Vagina (tissue), 2 donors: ENCODE results near the gene XKR7.

ENCODE experiments used
- POLR2A ChIP-seq, 2 donors: fragments of 450-650 bp; IDR thresholded peaks; one replicate each; pipeline ENCODE4 v1.6.1; 2017; ENCODE audit warnings: antibody characterized with exemption in 2 of 2, mild to moderate bottlenecking in 2 of 2, moderate library complexity in 2 of 2
- POLR2AphosphoS5 ChIP-seq, 2 donors: sonication (generic); formaldehyde crosslinking; IDR thresholded peaks; one replicate each; pipeline ENCODE4 v1.9.0; 2017; ENCODE audit warnings: antibody characterized with exemption in 2 of 2, mild to moderate bottlenecking in 2 of 2, low read depth in 1 of 2; ENCODE audit not compliant: insufficient read depth in 1 of 2
- TF ChIP-seq, protein P1 (sequence below), 3 experiments: fragments of 450-650 bp in 2 of 3; fragments of 200-600 bp in 1 of 3; sonication (generic) in 1 of 3; IDR thresholded peaks; one replicate each; pipeline ENCODE4 v1.5.1; 2017 to 2019; ENCODE audit warnings: antibody characterized with exemption in 3 of 3, mild to moderate bottlenecking in 2 of 3, moderate library complexity in 2 of 3

DNA sequence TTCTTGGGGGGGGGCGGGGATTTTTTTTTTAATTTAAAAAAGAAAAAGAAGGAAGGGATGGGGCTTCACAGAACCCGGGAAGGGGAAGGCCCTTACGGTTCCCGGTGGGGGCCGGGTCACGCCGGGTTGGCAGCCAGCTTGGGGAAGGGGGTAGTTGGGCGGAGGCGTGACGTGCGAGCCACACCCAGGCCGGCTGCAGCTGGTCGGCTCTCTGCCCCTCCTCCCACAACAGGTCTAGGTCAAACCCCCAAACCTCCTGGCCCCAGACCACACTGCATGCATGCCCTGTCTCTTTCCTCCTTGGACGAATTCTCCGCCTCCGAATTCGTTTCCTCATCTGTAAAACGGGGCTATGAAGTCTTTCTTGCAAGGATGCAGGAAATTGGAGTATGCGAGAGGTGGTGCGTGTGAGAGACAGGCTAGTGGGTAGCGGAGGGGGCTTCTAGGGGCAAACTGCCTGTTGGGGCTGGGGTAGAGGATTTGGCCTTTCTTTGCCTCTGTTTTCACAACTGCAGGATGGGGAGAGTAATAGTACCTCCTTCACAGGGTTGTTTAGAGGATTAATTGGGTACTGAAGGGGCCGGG is 84.9 kb downstream of the XKR7 start:
- TF ChIP-seq, protein P1, sequence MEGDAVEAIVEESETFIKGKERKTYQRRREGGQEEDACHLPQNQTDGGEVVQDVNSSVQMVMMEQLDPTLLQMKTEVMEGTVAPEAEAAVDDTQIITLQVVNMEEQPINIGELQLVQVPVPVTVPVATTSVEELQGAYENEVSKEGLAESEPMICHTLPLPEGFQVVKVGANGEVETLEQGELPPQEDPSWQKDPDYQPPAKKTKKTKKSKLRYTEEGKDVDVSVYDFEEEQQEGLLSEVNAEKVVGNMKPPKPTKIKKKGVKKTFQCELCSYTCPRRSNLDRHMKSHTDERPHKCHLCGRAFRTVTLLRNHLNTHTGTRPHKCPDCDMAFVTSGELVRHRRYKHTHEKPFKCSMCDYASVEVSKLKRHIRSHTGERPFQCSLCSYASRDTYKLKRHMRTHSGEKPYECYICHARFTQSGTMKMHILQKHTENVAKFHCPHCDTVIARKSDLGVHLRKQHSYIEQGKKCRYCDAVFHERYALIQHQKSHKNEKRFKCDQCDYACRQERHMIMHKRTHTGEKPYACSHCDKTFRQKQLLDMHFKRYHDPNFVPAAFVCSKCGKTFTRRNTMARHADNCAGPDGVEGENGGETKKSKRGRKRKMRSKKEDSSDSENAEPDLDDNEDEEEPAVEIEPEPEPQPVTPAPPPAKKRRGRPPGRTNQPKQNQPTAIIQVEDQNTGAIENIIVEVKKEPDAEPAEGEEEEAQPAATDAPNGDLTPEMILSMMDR (IDR thresholded peaks at IDR 0.05) = no peak
- TF ChIP-seq POLR2A (IDR thresholded peaks at IDR 0.05) = no peak
- no peak for TF ChIP-seq POLR2AphosphoS5 (IDR thresholded peaks at IDR 0.05; ENCODE audit: insufficient read depth in 1 of 2, low read depth in 1 of 2)
